A549 treated with AZD9567 at 1 μM for 4 hours (cell line): Measurements from ENCODE around the gene MPDU1. TPM values are rescaled to one million over a fixed set of nuclear protein-coding genes. Genes with fewer than 3 reads are reported as not detected.

Experiments used
- total RNA-seq: library from RNA; stranded (reverse); fragments of 200-300 nt; extraction: Qiagen RNA extraction; gene quantifications from 5 replicates; pipeline ENCODE4 v1.2.3, GENCODE V29; 2022; ENCODE audit not compliant: insufficient read depth

Gene MPDU1
- 112 to 167 TPM (median 117 TPM) in 5 replicates for total RNA-seq

DNA sequence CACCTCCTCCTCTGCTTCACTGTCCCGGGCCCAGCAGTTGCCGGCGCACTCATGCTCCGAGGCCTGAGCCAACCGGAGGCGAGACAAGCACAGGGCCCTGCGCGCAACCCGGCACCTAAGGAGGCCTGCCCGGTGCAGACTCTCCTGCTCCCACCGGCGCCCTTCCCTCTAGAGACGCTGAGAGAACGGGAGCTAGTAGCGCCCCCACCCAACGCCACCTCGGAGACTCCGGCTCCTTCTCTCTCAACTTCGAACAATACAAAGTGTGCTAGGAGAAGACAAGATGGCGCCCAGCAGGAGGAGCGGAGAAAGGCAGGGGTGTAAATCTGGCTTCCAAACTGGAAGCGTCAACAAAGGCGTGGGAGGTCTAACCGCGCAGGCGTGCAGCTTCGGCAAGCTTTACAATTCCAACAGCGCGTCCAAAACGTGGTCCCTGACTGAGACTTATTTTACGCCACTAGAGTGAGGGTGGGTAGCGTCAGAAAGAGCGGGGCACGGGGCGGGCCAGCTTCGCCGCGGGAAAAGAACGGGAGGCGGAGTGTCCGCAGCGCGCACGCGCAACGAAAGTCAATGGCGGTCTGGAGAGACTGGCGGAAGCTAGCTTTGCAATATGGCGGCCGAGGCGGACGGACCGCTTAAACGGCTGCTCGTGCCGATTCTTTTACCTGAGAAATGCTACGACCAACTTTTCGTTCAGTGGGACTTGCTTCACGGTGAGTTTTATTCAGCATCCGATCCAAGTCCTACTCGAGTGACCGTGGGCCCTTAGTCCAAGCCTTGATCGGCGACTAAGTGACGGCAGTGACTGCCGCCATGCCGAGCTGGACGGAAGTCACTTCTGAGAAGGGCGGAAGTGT lies at the start of gene MPDU1:
Gene MPDU1 (plus strand): TSS at position 600 of the 857 bp plus-strand sequence. CDS start 11 bp downstream, at position 611.

GRCh38 chr17:7548585-7549400 lies 34.9 kb upstream of the MPDU1 start, which contains the start of gene TNFSF12:
Gene TNFSF12 (plus strand): TSS chr17:7549058. CDS start chr17:7549154, 96 bp downstream.

GRCh38 chr17:7558544-7559319 lies 24.9 kb upstream of the MPDU1 start, which contains the start of gene TNFSF13:
Gene TNFSF13 (plus strand): TSS chr17:7558750. CDS start chr17:7559040, 290 bp downstream.

DNA sequence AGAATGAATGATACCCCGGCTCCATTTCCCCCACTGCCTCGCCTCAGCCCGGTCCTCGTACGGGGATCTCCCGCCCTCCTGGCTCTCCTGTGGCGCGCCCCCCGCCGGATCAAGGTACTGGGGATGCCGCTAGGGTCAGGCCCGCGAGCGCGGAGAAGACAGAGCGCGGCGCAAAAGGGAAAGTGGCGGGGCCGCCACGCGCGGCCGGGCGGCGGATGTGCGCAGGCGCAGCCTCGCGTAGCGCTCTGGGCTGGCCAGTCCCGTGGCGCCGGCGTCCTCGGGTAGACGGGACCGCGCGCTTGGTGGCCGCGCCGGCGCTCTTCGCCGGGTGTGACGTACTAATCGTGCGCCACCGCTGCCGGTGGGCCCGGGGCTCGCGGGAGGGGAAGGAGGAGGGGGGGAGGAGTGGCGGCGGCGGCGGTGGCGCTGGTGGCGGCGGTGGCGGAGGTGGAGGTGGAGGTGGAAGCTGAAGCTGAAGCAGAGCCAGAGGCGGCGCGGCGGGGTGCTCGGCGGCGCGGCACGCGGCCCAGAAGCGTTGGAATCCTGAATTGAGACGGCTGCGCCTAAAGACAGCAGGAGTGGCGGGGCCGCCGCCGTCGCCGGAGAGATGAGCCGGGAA lies 22.0 kb upstream of the MPDU1 start, which contains the start of gene SENP3:
Gene SENP3 (plus strand): TSS at position 331 of the 619 bp plus-strand sequence. CDS start 1,158 bp downstream, outside the sequence.

DNA sequence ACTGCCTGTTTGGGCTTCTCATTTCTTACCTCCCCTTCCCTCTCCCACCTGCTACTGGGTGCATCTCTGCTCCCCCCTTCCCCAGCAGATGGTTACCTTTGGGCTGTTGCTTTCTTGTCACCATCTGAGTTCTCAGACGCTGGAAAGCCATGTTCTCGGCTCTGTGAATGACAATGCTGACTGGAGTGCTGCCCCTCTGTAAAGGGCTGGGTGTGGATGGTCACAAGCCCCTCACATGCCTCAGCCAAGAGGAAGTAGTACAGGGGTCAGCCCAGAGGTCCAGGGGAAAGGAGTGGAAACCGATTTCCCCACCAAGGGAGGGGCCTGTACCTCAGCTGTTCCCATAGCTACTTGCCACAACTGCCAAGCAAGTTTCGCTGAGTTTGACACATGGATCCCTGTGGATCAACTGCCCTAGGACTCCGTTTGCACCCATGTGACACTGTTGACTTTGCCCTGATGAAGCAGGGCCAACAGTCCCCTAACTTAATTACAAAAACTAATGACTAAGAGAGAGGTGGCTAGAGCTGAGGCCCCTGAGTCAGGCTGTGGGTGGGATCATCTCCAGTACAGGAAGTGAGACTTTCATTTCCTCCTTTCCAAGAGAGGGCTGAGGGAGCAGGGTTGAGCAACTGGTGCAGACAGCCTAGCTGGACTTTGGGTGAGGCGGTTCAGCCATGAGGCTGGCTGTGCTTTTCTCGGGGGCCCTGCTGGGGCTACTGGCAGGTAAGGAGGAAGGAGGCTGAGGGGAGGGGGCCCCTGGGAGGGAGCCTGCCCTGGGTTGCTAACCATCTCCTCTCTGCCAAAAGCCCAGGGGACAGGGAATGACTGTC lies 4.4 kb upstream of the MPDU1 start, which contains the start of gene CD68:
Gene CD68 (plus strand): TSS at position 638 of the 833 bp plus-strand sequence. CDS start 40 bp downstream, at position 678.

GRCh38 chr17:7589891-7590691 lies 6.4 kb downstream of the MPDU1 start, which contains the start of gene SOX15:
Gene SOX15 (minus strand): TSS chr17:7590094. CDS start chr17:7589676, 418 bp downstream.

DNA sequence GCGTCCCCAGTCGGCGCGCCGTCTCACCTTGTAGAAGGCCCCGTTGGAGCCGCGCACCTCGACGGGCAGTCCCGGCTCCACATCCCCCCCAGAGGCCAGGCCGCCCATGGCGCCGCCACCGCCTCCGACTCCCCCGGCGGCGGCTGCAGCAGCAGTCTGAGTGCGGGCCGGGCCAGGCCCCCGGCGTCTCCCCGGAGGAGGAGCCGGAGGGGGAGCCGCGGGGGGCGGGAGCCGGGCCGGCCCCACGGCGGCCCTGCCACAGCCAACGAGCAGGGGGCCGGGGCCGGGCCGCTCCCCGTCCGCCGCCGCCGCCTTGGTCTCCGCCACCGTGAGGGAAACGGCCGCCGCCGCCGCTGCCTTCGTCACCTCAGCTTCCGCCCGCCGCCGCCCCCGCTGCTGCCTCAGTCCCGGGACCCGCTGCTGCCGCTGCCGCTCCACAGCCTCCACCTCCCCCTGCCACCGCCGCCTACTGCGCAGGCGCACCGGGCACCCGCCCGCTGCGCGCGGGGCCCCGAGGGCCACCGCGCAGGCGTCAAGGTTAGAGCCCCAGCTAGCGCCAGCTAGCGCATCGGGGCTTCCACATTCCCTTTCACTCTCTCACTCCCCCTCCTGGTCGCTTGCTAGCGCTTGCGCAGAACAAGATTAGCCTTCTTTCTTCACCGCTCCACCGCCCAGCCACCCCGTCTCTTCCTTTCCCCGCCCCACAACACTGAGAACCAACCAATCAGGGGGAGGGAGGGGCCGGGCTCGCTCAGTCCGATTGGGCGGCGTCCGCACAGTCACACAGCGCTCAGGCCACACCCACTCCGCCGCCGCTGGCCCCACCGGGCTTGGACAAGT lies 31.0 kb downstream of the MPDU1 start, which contains the start of gene FXR2:
Gene FXR2 (minus strand): TSS at position 473 of the 840 bp plus-strand sequence. CDS start 365 bp downstream, at position 108.

GRCh38 chr17:7627250-7628121 lies 43.8 kb downstream of the MPDU1 start, which contains the start of gene SAT2:
Gene SAT2 (minus strand): TSS chr17:7627821. CDS start chr17:7627635, 186 bp downstream.

GRCh38 chr17:7629939-7630571 lies 46.4 kb downstream of the MPDU1 start, which contains the start of gene SHBG:
Gene SHBG (plus strand): TSS chr17:7630135. CDS start chr17:7630173, 38 bp downstream.

Other genes starting within 250 kb of the MPDU1 start
- 2.1 to 5.5 TPM (median 3.9 TPM) in 4 of 5 replicates, not detected in the other for gene ACAP1, start 247.3 kb upstream of the MPDU1 start, total RNA-seq
- 10.3 to 15.0 TPM (median 13.0 TPM) in 5 replicates for gene KCTD11, start 231.7 kb upstream of the MPDU1 start, total RNA-seq
- gene TMEM95, start 228.7 kb upstream of the MPDU1 start, total RNA-seq = not detected in 5 replicates
- gene TNK1, start 202.8 kb upstream of the MPDU1 start, total RNA-seq = 1.4 to 1.7 TPM (median 1.6 TPM) in 5 replicates
- gene PLSCR3, start 189.3 kb upstream of the MPDU1 start, total RNA-seq = 36.1 to 44.4 TPM (median 40.5 TPM) in 5 replicates
- gene TMEM256, start 179.8 kb upstream of the MPDU1 start, total RNA-seq = 181 to 231 TPM (median 208 TPM) in 5 replicates
- 12.4 to 20.9 TPM (median 18.3 TPM) in 5 replicates for gene NLGN2, start 176.0 kb upstream of the MPDU1 start, total RNA-seq
- 0.08 TPM in 2 of 5 replicates, not detected in the others for gene SPEM1, start 163.5 kb upstream of the MPDU1 start, total RNA-seq
- gene SPEM2, start 158.2 kb upstream of the MPDU1 start, total RNA-seq = 0.05 to 0.07 TPM (median 0.05 TPM) in 3 of 5 replicates, not detected in the others
- 0.02 to 0.06 TPM (median 0.02 TPM) in 3 of 5 replicates, not detected in the others for gene SPEM3, start 155.0 kb upstream of the MPDU1 start, total RNA-seq
- 7.5 to 12.0 TPM (median 11.6 TPM) in 5 replicates for gene TMEM102, start 148.4 kb upstream of the MPDU1 start, total RNA-seq
- gene FGF11, start 144.3 kb upstream of the MPDU1 start, total RNA-seq = 0.67 to 1.3 TPM (median 0.74 TPM) in 4 of 5 replicates, not detected in the other
- gene CHRNB1, start 138.8 kb upstream of the MPDU1 start, total RNA-seq = 5.7 to 17.4 TPM (median 8.1 TPM) in 5 replicates
- gene ZBTB4, start 104.2 kb upstream of the MPDU1 start, total RNA-seq = 17.6 to 21.8 TPM (median 20.5 TPM) in 5 replicates
- not detected in 5 replicates for gene SLC35G6, start 102.4 kb upstream of the MPDU1 start, total RNA-seq
- gene POLR2A, start 99.5 kb upstream of the MPDU1 start, total RNA-seq = 74.1 to 103 TPM (median 95.9 TPM) in 5 replicates
- gene TNFSF12, start 34.8 kb upstream of the MPDU1 start, total RNA-seq = 7.1 to 11.8 TPM (median 9.9 TPM) in 5 replicates
- gene TNFSF13, start 25.1 kb upstream of the MPDU1 start, total RNA-seq = 0.40 to 0.92 TPM (median 0.66 TPM) in 4 of 5 replicates, not detected in the other
- 70.1 to 96.6 TPM (median 91.7 TPM) in 5 replicates for gene SENP3, start 21.9 kb upstream of the MPDU1 start, total RNA-seq
- 23.5 to 28.8 TPM (median 28.1 TPM) in 5 replicates for gene CD68, start 4.2 kb upstream of the MPDU1 start, total RNA-seq
- 0.17 to 0.42 TPM (median 0.28 TPM) in 4 of 5 replicates, not detected in the other for gene SOX15, start 6.2 kb downstream of the MPDU1 start, total RNA-seq
- gene FXR2, start 31.0 kb downstream of the MPDU1 start, total RNA-seq = 59.1 to 61.9 TPM (median 61.2 TPM) in 5 replicates
- 51.0 to 90.6 TPM (median 82.1 TPM) in 5 replicates for gene SAT2, start 44.0 kb downstream of the MPDU1 start, total RNA-seq
- gene SHBG, start 46.3 kb downstream of the MPDU1 start, total RNA-seq = 0.47 to 1.00 TPM (median 0.70 TPM) in 4 of 5 replicates, not detected in the other
- gene ATP1B2, start 67.1 kb downstream of the MPDU1 start, total RNA-seq = 0.19 to 0.26 TPM (median 0.24 TPM) in 4 of 5 replicates, not detected in the other
- gene TP53, start 103.6 kb downstream of the MPDU1 start, total RNA-seq = 42.8 to 46.9 TPM (median 44.9 TPM) in 5 replicates
- gene WRAP53, start 104.6 kb downstream of the MPDU1 start, total RNA-seq = 39.9 to 45.3 TPM (median 43.7 TPM) in 5 replicates
- gene EFNB3, start 121.3 kb downstream of the MPDU1 start, total RNA-seq = 1.1 to 2.2 TPM (median 1.3 TPM) in 5 replicates
- gene DNAH2, start 133.9 kb downstream of the MPDU1 start, total RNA-seq = 0.03 to 0.10 TPM (median 0.05 TPM) in 3 of 5 replicates, not detected in the others